GM19397 (cell line): ENCODE data around the gene COX18.

ENCODE experiments used
- ATAC-seq: cut with Tn5 transposase; IDR thresholded peaks from one replicate; pipeline ENCODE4 v1.9.1; 2021; ENCODE audit warnings: mild to moderate bottlenecking, moderate library complexity; ENCODE audit not compliant: unreplicated experiment

COX18 gene

DNA sequence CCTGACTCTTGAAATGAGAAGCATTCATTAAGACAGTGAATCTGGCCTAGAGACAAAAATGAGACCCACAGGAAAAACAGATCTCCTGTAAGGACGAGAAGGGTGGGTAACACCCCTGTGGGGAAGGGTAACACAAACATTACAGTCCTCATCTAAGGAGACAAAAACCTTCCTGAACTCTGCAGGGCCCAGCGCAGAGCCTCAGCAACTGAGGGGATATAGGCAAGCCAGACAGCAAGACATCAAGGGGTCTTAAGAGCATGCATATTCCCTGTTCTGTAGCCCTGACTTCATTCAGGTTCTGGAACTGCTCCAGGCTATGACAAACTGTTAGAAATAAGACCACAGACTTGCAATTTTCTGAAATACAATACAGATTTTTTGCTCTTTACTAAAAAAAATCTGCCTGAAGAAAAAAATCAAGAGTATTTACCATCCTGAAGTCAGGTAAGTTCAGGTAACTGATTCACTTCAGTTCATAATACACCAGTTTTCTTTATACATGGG lies 15.5 kb downstream of the COX18 start:
- ATAC-seq: no peak

GRCh38 chr4:73053076-73053475 lies 16.4 kb downstream of the COX18 start:
- ATAC-seq: no peak

DNA sequence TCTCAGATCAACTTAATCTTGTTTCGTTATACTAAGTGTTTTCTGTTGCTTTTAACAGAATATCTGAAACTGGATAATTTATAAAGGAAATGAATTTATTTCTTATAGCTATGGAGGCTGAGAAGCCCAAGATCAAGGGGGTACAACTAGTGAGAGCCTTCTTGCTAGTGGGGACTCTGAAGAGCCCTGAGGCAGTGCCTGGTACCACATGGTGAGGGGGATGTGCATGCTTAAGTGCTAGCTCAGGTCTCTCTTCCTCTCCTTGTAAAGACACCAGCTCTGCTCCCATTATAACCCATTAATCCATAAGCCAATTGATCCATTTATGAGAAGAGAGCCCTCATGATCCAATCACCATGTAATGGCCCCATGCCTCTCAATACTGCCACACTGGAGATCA lies 17.9 kb downstream of the COX18 start:
- ATAC-seq: no peak

GRCh38 chr4:73045879-73046278 lies 23.6 kb downstream of the COX18 start:
- no peak for ATAC-seq

DNA sequence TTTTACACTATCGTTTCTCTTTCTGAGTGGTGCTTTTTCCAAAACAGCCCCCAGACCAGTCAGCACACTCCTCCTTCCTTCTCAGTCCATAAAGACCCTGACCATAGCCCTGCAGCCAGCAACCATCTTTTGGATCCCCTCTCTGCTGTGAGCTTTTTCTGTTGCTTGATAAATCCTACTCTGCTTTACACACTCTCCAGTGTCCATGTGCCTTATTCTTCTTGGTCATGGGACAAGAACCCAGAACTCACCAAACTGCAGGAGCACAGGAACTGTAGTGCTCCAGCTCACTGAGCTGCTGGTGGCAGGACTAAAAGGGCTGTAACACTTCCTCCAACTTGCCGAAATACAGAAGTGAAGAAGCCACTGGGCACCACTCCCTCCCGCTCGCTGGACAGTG lies 32.5 kb downstream of the COX18 start:
- ATAC-seq: no peak

DNA sequence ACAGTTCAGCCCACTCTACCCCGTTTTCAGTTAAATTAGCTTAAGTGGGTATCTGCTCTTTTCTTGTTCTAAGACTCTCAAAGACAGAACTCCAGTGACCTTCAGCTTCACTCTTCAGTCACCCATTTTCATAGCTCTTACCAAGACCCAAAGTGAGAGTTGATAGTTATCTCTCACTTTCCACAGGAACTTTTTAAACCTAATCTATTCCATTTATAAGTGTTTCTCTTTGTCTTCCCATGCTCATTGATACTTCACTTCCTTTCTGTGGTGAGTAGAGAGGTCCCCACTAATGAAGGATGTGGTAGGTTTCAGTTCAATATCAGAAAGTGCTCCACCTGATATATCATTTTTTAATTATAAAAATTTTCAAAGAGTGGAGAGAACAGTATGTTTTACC lies 33.4 kb downstream of the COX18 start:
- ATAC-seq: no peak

DNA sequence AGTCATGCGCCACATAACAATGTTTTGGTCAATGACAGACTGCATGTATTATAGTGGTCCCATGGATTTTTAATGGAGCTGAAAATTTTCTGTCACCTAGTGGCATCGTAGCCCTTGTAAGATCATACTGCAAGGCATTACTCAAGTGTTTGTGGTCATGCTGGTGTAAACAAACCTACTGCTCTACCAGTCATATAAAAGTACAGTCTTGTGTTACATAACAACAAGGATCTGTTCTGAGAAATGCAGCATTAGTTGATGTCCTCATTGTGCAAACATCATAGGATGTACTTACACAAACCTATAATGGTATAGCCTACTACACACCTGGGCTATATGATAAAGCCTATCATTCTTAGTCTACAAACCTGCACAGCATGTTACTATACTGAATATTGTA lies 34.6 kb downstream of the COX18 start:
- ATAC-seq: no peak

DNA sequence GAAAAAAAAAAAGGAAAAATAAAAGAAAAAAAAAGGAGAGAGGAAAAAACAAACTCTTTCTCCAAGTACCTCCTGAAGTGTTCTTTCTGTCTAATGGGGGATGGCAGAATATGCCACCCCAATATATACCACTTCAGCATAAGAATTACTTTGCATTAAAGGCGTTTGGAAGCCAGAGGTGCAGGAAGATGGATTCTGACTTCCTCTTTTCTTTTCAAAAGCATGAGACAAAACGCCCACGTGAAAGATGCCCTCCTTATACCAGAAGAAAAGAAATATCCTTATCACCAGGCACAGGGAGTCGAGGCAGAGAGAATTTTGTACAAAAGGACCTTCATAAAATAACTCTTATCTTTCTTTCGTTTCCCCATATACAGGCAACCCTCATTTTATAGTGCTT lies 40.9 kb downstream of the COX18 start:
- ATAC-seq: no peak

DNA sequence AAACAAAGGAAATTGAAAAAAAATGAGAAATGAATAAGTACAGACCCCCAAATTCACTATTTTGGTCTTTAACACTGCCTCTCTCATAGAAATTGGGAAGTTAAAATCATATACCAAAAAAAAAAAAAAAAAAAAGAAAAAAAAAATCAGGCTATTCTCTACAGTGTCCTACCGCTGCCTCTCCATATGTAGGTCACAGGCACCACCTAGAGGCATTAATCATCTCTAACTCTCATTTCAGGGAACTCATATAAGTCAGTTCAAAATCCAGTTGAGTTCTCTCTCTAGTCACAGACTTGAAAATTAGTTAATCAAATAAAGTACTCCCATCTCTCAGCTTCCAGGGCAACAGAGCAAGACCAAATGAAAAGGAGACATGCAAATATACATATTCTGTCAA lies 47.9 kb downstream of the COX18 start:
- no peak for ATAC-seq

DNA sequence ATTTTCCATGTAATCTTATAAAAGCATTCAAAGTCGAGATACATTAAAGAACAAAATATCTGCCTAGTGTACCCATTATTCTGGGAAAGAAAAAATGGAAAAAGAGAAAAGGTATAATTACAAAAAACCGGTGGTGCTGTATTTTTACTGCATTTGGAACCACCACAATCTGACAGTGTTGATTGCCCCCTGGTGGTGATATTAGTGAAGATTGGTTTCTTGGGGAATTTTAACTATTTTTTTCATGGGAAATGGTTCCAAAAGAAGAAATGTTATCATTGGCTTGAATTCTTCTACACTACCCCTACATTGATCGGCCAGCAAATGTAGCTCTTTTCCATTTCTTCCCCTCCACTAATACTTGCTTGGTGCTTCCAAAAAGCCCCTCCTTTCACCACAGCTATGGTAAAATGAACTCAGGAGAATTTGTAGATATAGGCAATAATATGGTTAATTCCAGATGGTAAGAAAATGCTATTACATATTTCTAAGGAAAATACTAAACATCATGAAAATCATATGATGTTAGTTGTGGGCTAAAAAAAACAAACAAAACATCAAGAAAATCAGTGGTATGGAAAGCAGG lies 50.0 kb downstream of the COX18 start:
- no peak for ATAC-seq

- ATAC-seq: no peak
Measured at GRCh38 chr4:73018595-73018994, 50.9 kb downstream of the COX18 start.

- no peak for ATAC-seq
Measured at GRCh38 chr4:73013310-73013709, 56.2 kb downstream of the COX18 start.

GRCh38 chr4:73012673-73013072 lies 56.8 kb downstream of the COX18 start:
- no peak for ATAC-seq

DNA sequence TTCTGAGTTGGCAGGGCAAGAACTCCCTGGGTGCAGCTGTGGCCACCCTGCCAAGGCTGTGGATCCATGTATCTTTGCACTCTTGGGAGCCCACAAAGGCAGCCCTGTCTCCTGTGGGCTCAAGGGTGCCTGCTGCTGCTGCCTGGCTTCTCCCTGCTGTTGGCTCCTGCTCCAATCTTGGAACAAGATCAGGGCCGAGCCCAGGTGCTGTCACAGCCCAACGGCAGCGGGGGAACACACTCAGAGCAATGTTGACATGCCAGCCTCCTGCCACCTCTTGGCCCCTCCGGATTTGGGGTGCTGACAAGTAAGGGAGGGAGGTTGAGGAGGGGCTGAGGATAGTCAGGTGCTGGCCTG lies 57.9 kb downstream of the COX18 start:
- no peak for ATAC-seq

DNA sequence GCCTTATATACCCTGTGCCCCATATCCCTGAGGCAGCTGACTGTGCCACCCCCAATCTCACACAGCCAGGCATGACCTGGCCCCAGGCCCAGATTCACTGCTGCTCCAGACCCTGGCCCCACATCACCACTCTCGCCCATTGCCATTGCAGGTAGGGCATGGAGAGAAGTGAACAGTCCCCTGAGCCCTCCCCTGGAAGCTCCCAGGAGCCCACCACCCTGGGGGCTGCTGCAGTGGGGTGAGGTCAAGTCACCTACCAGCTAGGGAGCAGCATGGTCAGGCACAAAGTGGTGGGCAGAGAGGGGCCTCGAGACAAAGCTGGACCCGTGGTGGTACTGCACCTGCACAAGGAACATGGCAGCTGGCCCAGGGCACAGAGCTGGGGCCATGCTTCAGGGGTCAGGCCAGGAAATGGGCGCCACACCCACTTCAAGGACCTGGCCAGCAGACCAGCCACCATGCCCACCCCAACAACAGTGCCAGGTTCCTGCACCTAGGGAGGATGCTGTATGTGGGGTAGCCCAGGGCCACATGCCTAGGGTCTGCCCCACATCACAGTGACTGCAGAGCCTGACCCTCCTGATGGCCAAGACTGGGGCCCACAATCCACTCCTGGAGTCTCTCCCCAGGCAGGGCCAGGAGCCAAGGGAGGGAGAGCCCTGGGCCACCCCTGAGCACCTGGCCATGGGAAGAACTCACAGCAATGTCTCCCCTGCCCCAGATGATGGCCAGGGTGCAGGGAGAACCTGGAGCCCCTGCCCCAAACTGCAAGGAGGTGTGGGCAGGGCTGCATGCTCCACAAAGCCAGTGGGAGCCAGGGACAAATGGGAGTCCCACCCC lies 58.5 kb downstream of the COX18 start:
- ATAC-seq: no peak

DNA sequence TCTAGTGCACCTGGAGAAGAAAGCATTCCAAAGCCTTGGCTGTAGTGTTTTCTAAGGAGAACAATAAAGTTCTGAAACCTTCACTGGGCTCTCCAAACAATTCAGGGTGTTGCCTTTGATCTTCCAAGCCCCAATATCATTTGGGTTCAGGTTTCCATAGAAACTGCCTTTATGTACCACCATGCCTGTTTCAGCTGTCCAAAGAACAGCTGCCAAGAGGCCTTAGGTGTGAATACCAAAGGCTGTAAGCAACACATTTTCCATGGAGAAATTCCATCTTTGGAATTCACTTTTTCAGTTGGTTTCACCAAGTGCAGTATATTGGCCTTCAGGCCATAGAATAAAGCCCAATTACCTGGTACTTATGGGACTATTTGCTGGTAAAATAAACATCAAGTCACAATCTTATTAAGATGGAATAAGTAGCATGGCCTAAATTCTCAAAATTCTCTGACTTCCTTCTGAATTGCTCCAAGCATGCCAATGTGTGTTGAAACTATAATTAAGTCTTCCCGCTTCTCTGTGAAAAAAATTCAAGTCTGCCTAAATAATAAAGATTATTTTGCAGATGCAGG lies 61.9 kb downstream of the COX18 start:
- no peak for ATAC-seq

- peak; percentile 77 for ATAC-seq
Measured at GRCh38 chr4:73006286-73006990, 63.1 kb downstream of the COX18 start.

DNA sequence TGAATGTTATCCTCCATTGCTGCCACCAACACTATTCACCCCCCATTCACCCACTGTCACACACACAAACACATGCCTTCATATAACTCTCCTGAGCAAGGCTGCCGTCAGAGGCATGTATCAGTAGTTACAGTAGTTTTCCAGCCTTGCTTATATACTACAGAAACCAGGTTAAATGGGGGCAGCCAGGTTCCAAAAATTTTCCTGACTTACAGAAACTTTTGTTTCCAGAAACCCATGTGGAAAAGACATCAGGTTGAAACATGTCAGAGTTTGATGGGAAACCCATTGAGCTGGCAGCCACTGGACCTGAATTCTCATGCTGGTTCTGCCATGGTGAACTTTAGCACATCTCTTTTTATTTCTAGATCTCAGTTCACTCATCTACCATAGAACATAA lies 64.0 kb downstream of the COX18 start:
- ATAC-seq: no peak
